Measurements from ENCODE around the gene ANGPTL4.
"Not testable (repeated sequence)": the region's sequence is repeated elsewhere in the genome, so short reads cannot be mapped to it uniquely, and the experiment has no call there.

Gene ANGPTL4

GRCh38 chr19:8361921-8362793 lies 1.8 kb upstream of the ANGPTL4 start:
- peak; percentile 80 for DNase-seq (ENCODE audit: low read depth, low spot score)

- DNase-seq (ENCODE audit: low read depth, low spot score), result no peak
Observed at GRCh38 chr19:8366121-8366581, 2.2 kb downstream of the ANGPTL4 start.

- DNase-seq (ENCODE audit: low read depth, low spot score), result peak; percentile 72
Observed at GRCh38 chr19:8366961-8367326, 3.0 kb downstream of the ANGPTL4 start.

- peak; percentile 96 for DNase-seq (ENCODE audit: low read depth, low spot score)
Observed at GRCh38 chr19:8367327-8368001, 3.5 kb downstream of the ANGPTL4 start.

- DNase-seq (ENCODE audit: low read depth, low spot score), result no peak
Observed at GRCh38 chr19:8370176-8371010, 6.4 kb downstream of the ANGPTL4 start.

GRCh38 chr19:8371011-8371804 lies 7.3 kb downstream of the ANGPTL4 start:
- DNase-seq (ENCODE audit: low read depth, low spot score), result no peak

- no peak for DNase-seq (ENCODE audit: low read depth, low spot score)
Observed at GRCh38 chr19:8373867-8374813, 10.2 kb downstream of the ANGPTL4 start.

GRCh38 chr19:8375766-8376165 lies 11.8 kb downstream of the ANGPTL4 start:
- DNase-seq (ENCODE audit: low read depth, low spot score), result not testable (repeated sequence)

- DNase-seq (ENCODE audit: low read depth, low spot score), result not testable (repeated sequence)
Observed at GRCh38 chr19:8376373-8376974, 12.5 kb downstream of the ANGPTL4 start.

- DNase-seq (ENCODE audit: low read depth, low spot score), result no peak
Observed at GRCh38 chr19:8377598-8377997, 13.6 kb downstream of the ANGPTL4 start.

- DNase-seq (ENCODE audit: low read depth, low spot score), result not testable (repeated sequence)
Observed at GRCh38 chr19:8379156-8379891, 15.4 kb downstream of the ANGPTL4 start.

GRCh38 chr19:8384569-8384968 lies 20.6 kb downstream of the ANGPTL4 start:
- not testable (repeated sequence) for DNase-seq (ENCODE audit: low read depth, low spot score)

- DNase-seq (ENCODE audit: low read depth, low spot score), result not testable (repeated sequence)
Observed at GRCh38 chr19:8385103-8385502, 21.1 kb downstream of the ANGPTL4 start.

- DNase-seq (ENCODE audit: low read depth, low spot score), result not testable (repeated sequence)
Observed at GRCh38 chr19:8385566-8385965, 21.6 kb downstream of the ANGPTL4 start.

GRCh38 chr19:8386419-8386818 lies 22.5 kb downstream of the ANGPTL4 start:
- not testable (repeated sequence) for DNase-seq (ENCODE audit: low read depth, low spot score)

- no peak for DNase-seq (ENCODE audit: low read depth, low spot score)
Observed at GRCh38 chr19:8386990-8387389, 23.0 kb downstream of the ANGPTL4 start.

GRCh38 chr19:8387688-8388611 lies 24.0 kb downstream of the ANGPTL4 start:
- no peak for DNase-seq (ENCODE audit: low read depth, low spot score)

GRCh38 chr19:8388612-8388958 lies 24.6 kb downstream of the ANGPTL4 start:
- DNase-seq (ENCODE audit: low read depth, low spot score), result no peak

Measured in brain pericyte (primary cell).